B cell (primary cell): ENCODE results near the gene CACHD1. TPM values are rescaled to one million over a fixed set of nuclear protein-coding genes. Genes with fewer than 3 reads are reported as not detected.

Source experiments
- ATAC-seq: fragments of 200-7000 bp; cut with Tn5 transposase; one replicate; pipeline ENCODE4 v1.10.0; 2021; ENCODE audit warnings: low read depth, mild to moderate bottlenecking, moderate number of reproducible peaks, moderate library complexity
- CTCF ChIA-PET: fragments of 350-600 bp; sonication (Branson Sonifier 250); formaldehyde crosslinking; loops from one replicate; lab custom pipeline; 2021; ENCODE audit warnings: antibody characterized with exemption, inconsistent platforms; lab: Charles Lee
- POLR2A ChIA-PET: fragments of 350-600 bp; sonication (Branson Sonifier 250); formaldehyde crosslinking; loops from one replicate; lab custom pipeline; 2021; ENCODE audit warnings: antibody characterized with exemption; lab: Charles Lee
- DNase-seq: peaks from one replicate; pipeline ENCODE4 v3.0.0; 2013
- H2AFZ ChIP-seq: 2 replicates; pipeline ENCODE4 v1.6.1; 2012; ENCODE audit warnings: mild to moderate bottlenecking, low read depth, low read length; ENCODE audit not compliant: insufficient read depth, poor library complexity, severe bottlenecking
- H3K27ac ChIP-seq, 2 donors: 1 replicate in 1 of 2; 2 replicates in 1 of 2; pipeline ENCODE4 v1.5.1; 2012 to 2013; ENCODE audit warnings: low read length in 2 of 2, mild to moderate bottlenecking in 2 of 2, moderate library complexity in 1 of 2
- H3K27me3 ChIP-seq, 4 experiments: fragments of 200-600 bp in 1 of 4; sonication (generic) in 1 of 4; replicated peaks in 1 of 4; 1 replicate in 2 of 4; 2 replicates in 2 of 4; pipeline versions ENCODE4 v1.6.1 to v1.7.0; 2013 to 2016; ENCODE audit warnings: low read length in 3 of 4, mild to moderate bottlenecking in 2 of 4, mixed read lengths in 1 of 4, moderate library complexity in 1 of 4; ENCODE audit not compliant: insufficient read depth in 4 of 4, control insufficient read depth in 3 of 4; ENCODE audit errors: control extremely low read depth in 1 of 4
- H3K36me3 ChIP-seq, 2 experiments: replicated peaks in 1 of 2; 1 replicate in 1 of 2; 2 replicates in 1 of 2; pipeline versions ENCODE4 v1.6.1 to v1.7.1; 2013; ENCODE audit warnings: low read length in 1 of 2; ENCODE audit not compliant: insufficient read depth in 2 of 2, control insufficient read depth in 1 of 2; ENCODE audit errors: control extremely low read depth in 1 of 2, extremely low read depth in 1 of 2
- H3K4me1 ChIP-seq, 2 donors: fragments of 200-600 bp in 1 of 2; sonication (generic) in 1 of 2; 1 replicate in 1 of 2; 2 replicates in 1 of 2; pipeline versions ENCODE4 v1.5.1 to v1.6.1; 2013 to 2017; ENCODE audit warnings: low read length in 2 of 2; ENCODE audit not compliant: control insufficient read depth in 2 of 2, insufficient read depth in 2 of 2
- H3K4me2 ChIP-seq: replicated peaks from 2 replicates; pipeline ENCODE3; 2012; ENCODE audit warnings: mild to moderate bottlenecking, low read depth, low read length; ENCODE audit not compliant: poor library complexity, severe bottlenecking
- H3K4me3 ChIP-seq, 5 experiments: fragments of 200-600 bp in 1 of 5; sonication (generic) in 1 of 5; 1 replicate in 3 of 5; 2 replicates in 2 of 5; pipeline versions ENCODE4 v1.5.1 to v1.7.0; 2011 to 2016; ENCODE audit warnings: low read length in 4 of 5, mild to moderate bottlenecking in 4 of 5, low read depth in 2 of 5, control low read depth in 1 of 5, moderate library complexity in 1 of 5; ENCODE audit not compliant: insufficient read depth in 1 of 5; ENCODE audit errors: control extremely low read depth in 1 of 5, extremely low read depth in 1 of 5
- H3K79me2 ChIP-seq: fragments of 200-600 bp; sonication (generic); one replicate; pipeline ENCODE4 v1.6.0; 2016; ENCODE audit warnings: low read length; ENCODE audit not compliant: control insufficient read depth, insufficient read depth
- H3K9ac ChIP-seq: fragments of 200-600 bp; sonication (generic); 2 replicates; pipeline ENCODE4 v1.6.1; 2017; ENCODE audit warnings: mild to moderate bottlenecking, low read length, moderate library complexity
- H3K9me3 ChIP-seq, 3 donors: one replicate each; pipeline versions ENCODE4 v1.6.1 to v1.7.1; 2013; ENCODE audit warnings: low read length in 2 of 3; ENCODE audit not compliant: control insufficient read depth in 2 of 3, insufficient read depth in 1 of 3; ENCODE audit errors: control extremely low read depth in 1 of 3
- H4K20me1 ChIP-seq: 2 replicates; pipeline ENCODE4 v1.6.0; 2012; ENCODE audit warnings: mild to moderate bottlenecking, low read length; ENCODE audit not compliant: insufficient read depth, control insufficient read depth, poor library complexity, severe bottlenecking
- H3K27ac Mint-ChIP-seq: one replicate; pipeline ENCODE4 v1.8.0; 2021; ENCODE audit warnings: mixed read lengths
- H3K27me3 Mint-ChIP-seq: one replicate; pipeline ENCODE4 v1.8.0; 2021; ENCODE audit warnings: mixed read lengths
- H3K4me1 Mint-ChIP-seq: one replicate; pipeline ENCODE4 v1.8.0; 2021; ENCODE audit warnings: mixed read lengths
- H3K4me3 Mint-ChIP-seq: one replicate; pipeline ENCODE4 v1.8.0; 2021; ENCODE audit warnings: mixed read lengths
- H3K9me3 Mint-ChIP-seq: one replicate; pipeline ENCODE4 v1.8.0; 2022; ENCODE audit warnings: mixed read lengths; ENCODE audit not compliant: insufficient read depth
- CTCF ChIP-seq: fragments of 200-600 bp; IDR thresholded peaks from one replicate; pipeline ENCODE4 v1.8.0; 2022; ENCODE audit warnings: antibody characterized with exemption, mild to moderate bottlenecking
- EZH2 ChIP-seq: IDR thresholded peaks from 2 replicates; pipeline ENCODE4 v1.6.1; 2012; ENCODE audit warnings: borderline replicate concordance, low read depth, mild to moderate bottlenecking, moderate library complexity, low read length; ENCODE audit not compliant: insufficient read depth, poor library complexity, severe bottlenecking
- WGBS: methylation state at CpG from one replicate; pipeline ENCODE4 v1.1.5; 2013; ENCODE audit warnings: missing lambda C conversion rate; ENCODE audit not compliant: insufficient coverage; 5-methylcytosine and 5-hydroxymethylcytosine counted together
- intact Hi-C: fragments of 100-400 bp; cut with micrococcal nuclease; formaldehyde crosslinking; loops from one replicate; pipeline ENCODE4 v1.10.0; 2022
- polyA plus RNA-seq: library from polyadenylated mRNA; depleted of rRNA; stranded (reverse); fragments of >200 nt; gene quantifications from 2 replicates; pipeline ENCODE4 v1.2.3, GENCODE V29; 2012
- total RNA-seq, 2 donors: library from RNA; stranded (reverse); fragments of 120-200 nt in 1 of 2; gene quantifications; 1 replicate in 1 of 2; 2 replicates in 1 of 2; pipeline versions ENCODE4 v1.2.3 to v1.2.4, GENCODE V29; 2013 to 2022

Gene CACHD1
- total and polyA plus RNA-seq, 2 donors (not counting 1 experiment from before 2014, with no cell fraction given), result not detected

DNA sequence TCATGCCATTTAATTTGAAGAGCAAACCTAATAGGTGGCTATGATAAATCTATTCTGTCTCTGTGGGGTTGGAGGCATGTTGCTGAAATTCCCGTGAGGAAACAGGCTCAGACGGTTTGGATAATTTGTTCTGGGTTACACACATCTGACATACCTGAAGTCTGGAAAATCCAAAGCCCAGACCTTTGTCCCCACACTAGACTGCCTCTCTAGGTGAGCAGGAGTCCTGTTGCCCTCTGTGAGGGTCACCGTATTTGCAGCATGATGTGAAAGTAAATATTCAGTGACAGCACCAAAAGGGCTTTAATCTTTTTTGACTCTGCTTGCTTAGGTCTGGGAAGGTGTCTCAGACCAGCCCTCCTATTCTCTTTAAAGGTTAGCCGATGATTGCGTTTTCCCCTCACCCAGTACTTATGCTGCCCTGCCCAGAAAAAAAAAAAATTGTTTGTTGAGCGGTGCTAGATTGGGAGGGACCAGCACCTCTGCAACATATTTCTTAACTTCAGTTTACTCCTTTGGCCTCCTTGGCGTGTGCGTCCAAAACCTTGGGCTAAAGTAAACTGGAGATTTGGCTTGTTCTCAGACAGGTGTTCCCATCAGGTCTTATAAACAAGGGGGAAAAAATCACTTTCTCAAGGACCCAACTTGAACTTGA, 67.0 kb downstream of the CACHD1 start:
- Mint-ChIP-seq H3K27me3 (peaks cover 7% of the 10 kb centered on the region), H3K9me3 (no peaks in the 10 kb centered on the region), H3K27ac (no peak overlapping the region), H3K4me3 (no peak overlapping the region), H3K4me1 (no peaks in the 10 kb centered on the region)
- Histone ChIP-seq H3K36me3 (no peaks in the 10 kb centered on the region), H3K4me1 (no peaks in the 10 kb centered on the region), H3K4me3 (no peak overlapping the region), H3K9ac (no peak overlapping the region), H2AFZ (no peak overlapping the region), H3K4me2 (no peak overlapping the region), H3K27ac (no peak overlapping the region), H3K27me3 (no peaks in the 10 kb centered on the region), H3K79me2 (no peaks in the 10 kb centered on the region), H3K9me3 (no peaks in the 10 kb centered on the region), H4K20me1 (no peaks in the 10 kb centered on the region)
- ChIA-PET POLR2A (no interaction called here), CTCF (no interaction called here)
- ATAC-seq (no peak), DNase-seq (no peak)
- intact Hi-C loops, result no loop called here
- 100% methylated on average over 2 of the region's 8 CpGs for WGBS
- TF ChIP-seq EZH2, result no peak
- no peak for TF ChIP-seq CTCF

- no peak overlapping the region for H3K4me3 ChIP-seq
- H3K27ac ChIP-seq, result no peak overlapping the region
- no peaks in the 10 kb centered on the region for H3K4me1 Mint-ChIP-seq
- H4K20me1 ChIP-seq, result no peaks in the 10 kb centered on the region
- intact Hi-C loops, result no loop called here
- H3K36me3 ChIP-seq, result no peaks in the 10 kb centered on the region
- H2AFZ ChIP-seq, result no peak overlapping the region
- H3K9me3 Mint-ChIP-seq, result no peaks in the 10 kb centered on the region
- H3K9me3 ChIP-seq, result no peaks in the 10 kb centered on the region
- no peak overlapping the region for H3K9ac ChIP-seq
- no peak for TF ChIP-seq EZH2
- TF ChIP-seq CTCF, result no peak
- DNase-seq, result no peak
- H3K79me2 ChIP-seq, result no peaks in the 10 kb centered on the region
- no peaks in the 10 kb centered on the region for H3K27me3 ChIP-seq
- CTCF ChIA-PET, result no interaction called here
- no peaks in the 10 kb centered on the region for H3K4me1 ChIP-seq
- peaks cover 7% of the 10 kb centered on the region for H3K27me3 Mint-ChIP-seq
- POLR2A ChIA-PET, result no interaction called here
- no peak overlapping the region for H3K4me2 ChIP-seq
- H3K4me3 Mint-ChIP-seq, result no peak overlapping the region
- no peak overlapping the region for H3K27ac Mint-ChIP-seq
- 80% methylated on average over 1 of the region's 4 CpGs for WGBS
- no peak for ATAC-seq
Observed at GRCh38 chr1:64537942-64538341, 68.0 kb downstream of the CACHD1 start.
